GM12891 (cell line): ENCODE data around the gene YOD1.

Experiments
- DNase-seq: peaks from one replicate; pipeline ENCODE4 v3.0.0; 2011; ENCODE audit warnings: low spot score; ENCODE audit not compliant: insufficient read length
- FAIRE-seq: peaks from 2 replicates; lab custom pipeline; 2011; peaks lifted over from hg19 to GRCh38; lab: Jason Lieb, UNC
- PAX5 ChIP-seq: IDR thresholded peaks from 2 replicates; pipeline ENCODE4 v1.6.1; 2011; ENCODE audit warnings: low read length, moderate library complexity, mild to moderate bottlenecking; ENCODE audit not compliant: insufficient read depth, severe bottlenecking
- POLR2A ChIP-seq: IDR thresholded peaks from 2 replicates; pipeline ENCODE4 v1.6.1; 2011; ENCODE audit warnings: low read depth, low read length, control low read depth
- POLR2AphosphoS5 ChIP-seq: IDR thresholded peaks from 2 replicates; pipeline ENCODE4 v1.6.1; 2011; ENCODE audit warnings: low read depth, low read length, control low read depth
- POU2F2 ChIP-seq: IDR thresholded peaks from 2 replicates; pipeline ENCODE4 v1.6.1; 2011; ENCODE audit warnings: low read depth, mild to moderate bottlenecking, control low read depth, low read length, moderate library complexity
- SPI1 ChIP-seq: IDR thresholded peaks from 2 replicates; pipeline ENCODE4 v1.6.1; 2011; ENCODE audit warnings: low read depth, low read length, control low read depth
- TAF1 ChIP-seq: IDR thresholded peaks from 2 replicates; pipeline ENCODE4 v1.6.1; 2011; ENCODE audit warnings: low read depth, low read length, control low read depth

YOD1 gene

DNA sequence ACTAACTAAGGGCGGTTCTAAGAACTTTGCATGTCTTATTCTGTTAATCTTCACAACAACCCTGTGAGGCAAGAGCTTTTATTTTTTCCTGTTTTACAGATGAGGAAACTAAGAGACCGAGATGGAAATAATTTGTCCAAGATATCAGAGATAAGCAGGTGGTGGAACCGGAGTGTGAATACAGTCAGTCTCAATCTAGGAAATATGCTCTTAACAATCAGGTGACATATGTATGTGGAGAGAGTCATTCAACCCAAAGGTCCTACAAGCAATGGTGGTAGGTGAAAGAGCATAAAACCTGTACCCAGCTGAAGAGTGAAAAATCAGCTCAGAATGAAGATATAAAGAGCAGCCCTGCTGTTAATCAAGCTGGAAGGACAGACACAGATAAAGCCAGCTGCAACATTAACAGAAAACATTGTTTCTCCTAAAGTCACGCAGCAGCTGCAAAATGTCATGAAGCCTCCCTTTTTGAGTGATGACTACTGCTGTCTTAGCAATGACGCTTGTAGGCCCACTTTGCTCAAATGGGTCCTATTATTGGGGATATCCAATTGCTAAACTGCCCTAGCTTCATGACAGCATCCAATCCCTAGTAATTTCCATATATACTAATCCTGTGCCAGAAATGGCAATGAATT, 50.2 kb downstream of the YOD1 start:
- DNase-seq (no peak), FAIRE-seq (no peak)
- TF ChIP-seq SPI1 (no peak), POLR2AphosphoS5 (no peak), POLR2A (no peak), TAF1 (no peak), POU2F2 (no peak), PAX5 (no peak)

DNA sequence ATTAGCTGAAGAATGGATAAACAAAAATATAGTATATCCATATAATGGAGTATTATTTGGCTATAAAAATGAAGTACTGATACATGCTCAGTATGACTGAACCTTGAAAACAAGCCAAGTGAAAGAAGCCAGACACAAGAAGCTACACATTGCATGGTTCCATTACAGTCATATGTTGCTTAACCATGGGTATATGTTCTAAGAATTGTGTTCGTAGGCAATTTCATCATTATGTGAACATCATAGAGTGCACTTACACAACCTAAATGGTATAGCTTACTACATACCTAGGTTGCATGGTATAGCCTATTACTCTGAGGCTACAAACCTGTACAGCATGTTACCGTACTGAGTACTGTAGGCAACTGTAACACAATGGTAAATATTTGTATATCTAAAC, 52.2 kb downstream of the YOD1 start:
- no peak for TF ChIP-seq PAX5
- no peak for TF ChIP-seq TAF1
- TF ChIP-seq SPI1: no peak
- no peak for TF ChIP-seq POLR2AphosphoS5
- TF ChIP-seq POU2F2: no peak
- TF ChIP-seq POLR2A: no peak
- FAIRE-seq (no peak), DNase-seq (no peak)
